CD14-positive monocyte (primary cell): ENCODE data around the gene HOXC11. TPM values are rescaled to one million over a fixed set of nuclear protein-coding genes. Genes with fewer than 3 reads are reported as not detected.

Source experiments
- DNase-seq, 3 donors: peaks; one replicate each; pipeline ENCODE4 v3.0.0-alpha.2; 2011 to 2022
- H2AFZ ChIP-seq: 2 replicates; pipeline ENCODE4 v1.6.0; 2012; ENCODE audit warnings: mild to moderate bottlenecking, low read depth, low read length, inconsistent platforms; ENCODE audit not compliant: insufficient read depth, poor library complexity, severe bottlenecking
- H3K27ac ChIP-seq, 2 donors: 1 replicate in 1 of 2; 2 replicates in 1 of 2; pipeline ENCODE4 v1.5.1; 2012 to 2013; ENCODE audit warnings: low read length in 2 of 2, control low read depth in 1 of 2, inconsistent platforms in 1 of 2, low read depth in 1 of 2, mild to moderate bottlenecking in 1 of 2
- H3K27me3 ChIP-seq, 2 donors: one replicate each; pipeline versions ENCODE4 v1.6.0 to v1.6.1; 2011 to 2013; ENCODE audit warnings: low read length in 2 of 2; ENCODE audit not compliant: control insufficient read depth in 2 of 2, insufficient read depth in 2 of 2
- H3K36me3 ChIP-seq, 2 donors: replicated peaks in 1 of 2; 1 replicate in 1 of 2; 2 replicates in 1 of 2; pipeline versions ENCODE4 v1.5.1 to v1.6.1; 2012 to 2013; ENCODE audit warnings: low read length in 2 of 2, control low read depth in 1 of 2, inconsistent platforms in 1 of 2, mild to moderate bottlenecking in 1 of 2; ENCODE audit not compliant: insufficient read depth in 2 of 2, control insufficient read depth in 1 of 2
- H3K4me1 ChIP-seq, 2 donors: 1 replicate in 1 of 2; 2 replicates in 1 of 2; pipeline versions ENCODE4 v1.5.1 to v1.6.1; 2012 to 2013; ENCODE audit warnings: low read length in 2 of 2, control low read depth in 1 of 2, inconsistent platforms in 1 of 2, mild to moderate bottlenecking in 1 of 2, moderate library complexity in 1 of 2; ENCODE audit not compliant: insufficient read depth in 2 of 2, control insufficient read depth in 1 of 2
- H3K4me2 ChIP-seq: replicated peaks from 2 replicates; pipeline ENCODE3; 2012; ENCODE audit warnings: low read length, moderate library complexity, mild to moderate bottlenecking; ENCODE audit not compliant: poor library complexity, severe bottlenecking; ENCODE audit errors: extremely low read depth
- H3K4me3 ChIP-seq, 3 experiments: fragments of 200-600 bp in 1 of 3; sonication (generic) in 1 of 3; replicated peaks in 1 of 3; 1 replicate in 2 of 3; 2 replicates in 1 of 3; pipeline ENCODE4 v1.5.1; 2011 to 2013; ENCODE audit warnings: low read length in 3 of 3, mild to moderate bottlenecking in 3 of 3, control low read depth in 2 of 3, low read depth in 2 of 3, inconsistent platforms in 1 of 3, moderate library complexity in 1 of 3
- H3K79me2 ChIP-seq: 2 replicates; pipeline ENCODE4 v1.6.0; 2012; ENCODE audit warnings: mild to moderate bottlenecking, control low read depth, inconsistent platforms, low read length, moderate library complexity; ENCODE audit not compliant: insufficient read depth
- H3K9ac ChIP-seq: 2 replicates; pipeline ENCODE4 v1.6.0; 2017; ENCODE audit warnings: low read length, mild to moderate bottlenecking; ENCODE audit not compliant: insufficient read depth, poor library complexity, severe bottlenecking
- H3K9me3 ChIP-seq, 2 donors: replicated peaks in 1 of 2; 1 replicate in 1 of 2; 2 replicates in 1 of 2; pipeline versions ENCODE4 v1.5.1 to v1.6.1; 2012 to 2013; ENCODE audit warnings: low read length in 2 of 2, control low read depth in 1 of 2; ENCODE audit not compliant: control insufficient read depth in 1 of 2, insufficient read depth in 1 of 2
- H4K20me1 ChIP-seq: 2 replicates; pipeline ENCODE4 v1.6.0; 2012; ENCODE audit warnings: mild to moderate bottlenecking, low read length, control low read depth, moderate library complexity; ENCODE audit not compliant: insufficient read depth
- H3K27ac Mint-ChIP-seq, 7 donors: one replicate each; pipeline ENCODE4 v1.8.0; 2020; ENCODE audit warnings: mild to moderate bottlenecking in 7 of 7, mixed read lengths in 7 of 7, moderate library complexity in 6 of 7, inconsistent platforms in 2 of 7
- H3K27me3 Mint-ChIP-seq, 3 donors: one replicate each; pipeline ENCODE4 v1.8.0; 2021 to 2022; ENCODE audit warnings: low read depth in 3 of 3, mild to moderate bottlenecking in 3 of 3, mixed read lengths in 3 of 3, moderate library complexity in 3 of 3, inconsistent platforms in 1 of 3
- H3K36me3 Mint-ChIP-seq, 2 donors: one replicate each; pipeline ENCODE4 v1.8.0; 2020; ENCODE audit warnings: mixed read lengths in 2 of 2, inconsistent platforms in 1 of 2, mild to moderate bottlenecking in 1 of 2
- H3K4me1 Mint-ChIP-seq: one replicate; pipeline ENCODE4 v1.8.0; 2020; ENCODE audit warnings: mild to moderate bottlenecking, mixed read lengths
- H3K4me3 Mint-ChIP-seq, 2 donors: one replicate each; pipeline ENCODE4 v1.8.0; 2020; ENCODE audit warnings: mild to moderate bottlenecking in 2 of 2, mixed read lengths in 2 of 2, moderate library complexity in 1 of 2
- H3K9me3 Mint-ChIP-seq, 7 donors: one replicate each; pipeline ENCODE4 v1.8.0; 2020 to 2022; ENCODE audit warnings: mixed read lengths in 7 of 7, mild to moderate bottlenecking in 6 of 7, moderate library complexity in 6 of 7, inconsistent platforms in 2 of 7
- WGBS: methylation state at CpG from one replicate; pipeline ENCODE4 v1.1.5; 2013; ENCODE audit warnings: missing lambda C conversion rate; ENCODE audit not compliant: insufficient coverage; 5-methylcytosine and 5-hydroxymethylcytosine counted together
- intact Hi-C, 2 donors: fragments of 100-400 bp; cut with micrococcal nuclease; formaldehyde crosslinking; loops; one replicate each; pipeline versions ENCODE4 v1.15.0 to v1.15.1; 2023
- polyA plus RNA-seq, 3 donors: library from polyadenylated mRNA; depleted of rRNA in 1 of 3; unstranded in 2 of 3; stranded (reverse) in 1 of 3; fragments of 300-500 nt in 2 of 3; fragments of >200 nt in 1 of 3; fragmentation: Illumina TruSeq in 2 of 3; gene quantifications; 1 replicate in 2 of 3; 2 replicates in 1 of 3; pipeline ENCODE4 v1.2.3, GENCODE V29; 2012 to 2021
- TF ChIP-seq, protein P1 (sequence below): fragments of 200-600 bp; IDR thresholded peaks from one replicate; pipeline ENCODE4 v1.8.0; 2022; ENCODE audit warnings: antibody characterized with exemption, mild to moderate bottlenecking

HOXC11 gene
- polyA plus RNA-seq, 3 donors: not detected

DNA sequence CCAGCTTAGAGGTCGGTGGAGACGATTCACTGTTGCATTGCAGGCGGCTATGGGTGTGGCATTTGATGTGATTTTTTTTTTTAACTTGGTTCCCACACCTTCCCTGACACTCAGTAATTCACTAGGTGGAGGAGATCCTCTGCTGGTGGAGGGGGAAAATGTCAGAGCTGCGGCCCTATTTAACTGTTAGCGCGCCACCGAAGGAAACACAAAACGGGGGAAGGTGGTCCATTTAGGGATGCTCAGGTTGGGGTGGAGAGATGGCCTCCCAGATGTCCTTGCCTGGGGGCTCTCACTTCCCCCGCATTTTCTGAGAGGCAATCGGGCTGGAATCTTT is 22.5 kb upstream of the HOXC11 start:
- no peak overlapping the region for H3K27ac Mint-ChIP-seq
- no peak overlapping the region for H3K27ac ChIP-seq
- H3K27me3 Mint-ChIP-seq: peaks cover 97 to 99% (median 97%) of the 10 kb centered on the region in 3 donors
- H3K36me3 Mint-ChIP-seq: peaks cover under 1 to 6% of the 10 kb centered on the region in 2 donors
- H3K4me3 ChIP-seq: no peak overlapping the region
- H2AFZ ChIP-seq: no peak overlapping the region
- H3K79me2 ChIP-seq: no peaks in the 10 kb centered on the region
- 0% methylated on average over 3 of the region's 10 CpGs for WGBS
- H3K36me3 ChIP-seq: no peaks in the 10 kb centered on the region
- peaks cover 3% of the 10 kb centered on the region for H3K4me1 Mint-ChIP-seq
- H3K9me3 Mint-ChIP-seq: peaks cover 0 to 49% (median 21%) of the 10 kb centered on the region in 7 donors
- peaks cover 90 to 99% of the 10 kb centered on the region in 2 donors for H3K27me3 ChIP-seq
- peak overlapping the region in 1 of 2 donors; percentile 75 for H3K4me3 Mint-ChIP-seq
- intact Hi-C loops: loop anchor here in 1 of 2 donors (5.0 kb wide), 1 partner anchor 47 kb away; no protein-coding TSS in a partner anchor
- peaks cover 3 to 85% of the 10 kb centered on the region in 2 donors for H3K9me3 ChIP-seq
- TF ChIP-seq, protein P1, sequence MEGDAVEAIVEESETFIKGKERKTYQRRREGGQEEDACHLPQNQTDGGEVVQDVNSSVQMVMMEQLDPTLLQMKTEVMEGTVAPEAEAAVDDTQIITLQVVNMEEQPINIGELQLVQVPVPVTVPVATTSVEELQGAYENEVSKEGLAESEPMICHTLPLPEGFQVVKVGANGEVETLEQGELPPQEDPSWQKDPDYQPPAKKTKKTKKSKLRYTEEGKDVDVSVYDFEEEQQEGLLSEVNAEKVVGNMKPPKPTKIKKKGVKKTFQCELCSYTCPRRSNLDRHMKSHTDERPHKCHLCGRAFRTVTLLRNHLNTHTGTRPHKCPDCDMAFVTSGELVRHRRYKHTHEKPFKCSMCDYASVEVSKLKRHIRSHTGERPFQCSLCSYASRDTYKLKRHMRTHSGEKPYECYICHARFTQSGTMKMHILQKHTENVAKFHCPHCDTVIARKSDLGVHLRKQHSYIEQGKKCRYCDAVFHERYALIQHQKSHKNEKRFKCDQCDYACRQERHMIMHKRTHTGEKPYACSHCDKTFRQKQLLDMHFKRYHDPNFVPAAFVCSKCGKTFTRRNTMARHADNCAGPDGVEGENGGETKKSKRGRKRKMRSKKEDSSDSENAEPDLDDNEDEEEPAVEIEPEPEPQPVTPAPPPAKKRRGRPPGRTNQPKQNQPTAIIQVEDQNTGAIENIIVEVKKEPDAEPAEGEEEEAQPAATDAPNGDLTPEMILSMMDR: no peak
- DNase-seq: no peak
- no peaks in the 10 kb centered on the region for H4K20me1 ChIP-seq
- H3K4me2 ChIP-seq: no peak overlapping the region
- H3K9ac ChIP-seq: no peak overlapping the region
- no peaks in the 10 kb centered on the region for H3K4me1 ChIP-seq

DNA sequence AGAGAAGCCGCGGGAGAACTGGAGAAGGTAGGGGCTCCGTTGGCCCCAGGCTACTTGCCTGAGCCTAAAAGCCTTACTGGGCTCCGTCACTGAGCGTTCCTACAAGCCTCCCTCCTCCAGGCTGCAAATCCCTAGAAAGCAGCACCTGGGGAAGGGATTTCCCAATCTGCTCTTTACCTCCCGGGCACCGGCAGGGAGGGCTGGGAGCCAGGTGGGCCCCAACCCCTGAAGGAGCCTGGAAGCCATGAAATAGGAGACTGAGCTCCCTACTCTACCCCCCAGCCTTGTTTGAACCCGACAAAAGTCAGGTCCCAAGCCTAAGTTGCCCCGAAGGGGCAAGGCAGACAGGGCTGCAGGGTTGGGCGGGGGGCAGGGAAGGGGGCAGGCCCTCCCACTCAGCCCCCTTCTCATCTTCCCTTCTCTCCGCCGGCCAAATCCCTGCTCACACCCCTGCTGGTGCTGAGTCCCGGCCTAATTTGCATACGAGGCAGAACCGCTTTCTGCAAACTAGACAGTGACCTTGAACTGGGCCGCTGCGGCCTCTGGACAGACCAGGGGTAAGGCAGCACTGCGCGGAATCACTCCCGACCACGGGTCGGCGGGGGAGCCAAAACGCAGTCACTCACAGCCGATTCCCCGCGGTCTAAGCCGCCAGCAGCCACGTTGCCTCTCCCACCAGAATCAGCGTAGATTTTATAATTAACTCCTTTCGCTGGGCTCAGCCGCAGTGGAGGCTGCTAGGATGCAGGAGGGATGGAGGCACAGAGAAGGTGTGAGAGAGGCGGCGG is 21.9 kb upstream of the HOXC11 start:
- 6% methylated on average over 18 of the region's 34 CpGs for WGBS
- Mint-ChIP-seq H3K9me3 (peaks cover 0 to 46% (median 23%) of the 10 kb centered on the region in 7 donors), H3K36me3 (peaks cover 0 to 9% of the 10 kb centered on the region in 2 donors), H3K27me3 (peaks cover 97 to 99% (median 97%) of the 10 kb centered on the region in 3 donors), H3K27ac (no peak overlapping the region), H3K4me3 (peak overlapping the region in 1 of 2 donors; percentile 75), H3K4me1 (peaks cover 6% of the 10 kb centered on the region)
- H2AFZ ChIP-seq: no peak overlapping the region
- no peak for DNase-seq
- intact Hi-C loops: loop anchor here in 1 of 2 donors (5.0 kb wide), 1 partner anchor 46 kb away; no protein-coding TSS in a partner anchor
- no peak overlapping the region for H3K4me2 ChIP-seq
- H3K4me3 ChIP-seq: no peak overlapping the region
- H3K27ac ChIP-seq: no peak overlapping the region
- H3K27me3 ChIP-seq: peaks cover 90 to 99% of the 10 kb centered on the region in 2 donors
- no peaks in the 10 kb centered on the region for H4K20me1 ChIP-seq
- TF ChIP-seq, protein P1: no peak
- H3K9ac ChIP-seq: no peak overlapping the region
- H3K79me2 ChIP-seq: no peaks in the 10 kb centered on the region
- no peaks in the 10 kb centered on the region for H3K4me1 ChIP-seq
- H3K9me3 ChIP-seq: peaks cover 3 to 79% of the 10 kb centered on the region in 2 donors
- H3K36me3 ChIP-seq: no peaks in the 10 kb centered on the region
